SW 1271 (cell line): Measurements from ENCODE around the gene ARHGAP20.

ENCODE experiments used
- DNase-seq, 2 experiments: peaks; one replicate each; lab custom pipeline; 2025; lab: John Stamatoyannopoulos, UW

Gene ARHGAP20

DNA sequence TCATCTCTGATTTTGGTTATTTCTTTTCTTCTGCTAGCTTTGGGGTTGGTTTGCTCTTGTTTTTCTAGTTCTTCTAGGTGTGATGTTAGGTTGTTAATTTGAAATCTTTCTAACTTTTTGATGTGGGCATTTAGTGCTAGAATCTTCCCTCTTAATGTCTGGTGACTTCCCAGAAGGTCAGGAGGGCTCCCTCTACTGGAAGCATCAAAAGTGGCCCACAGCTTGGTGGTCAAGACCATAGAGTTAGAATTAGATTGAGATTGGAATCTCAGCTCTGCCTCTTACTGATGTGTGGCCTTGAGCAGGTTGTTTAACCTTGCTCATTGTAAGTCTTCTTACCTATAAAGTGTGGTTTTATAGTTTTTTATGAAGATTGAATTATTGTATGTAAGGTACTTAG, 183.2 kb downstream of the ARHGAP20 start:
- peak in 1 of 2 experiments; percentile 41 for DNase-seq

DNA sequence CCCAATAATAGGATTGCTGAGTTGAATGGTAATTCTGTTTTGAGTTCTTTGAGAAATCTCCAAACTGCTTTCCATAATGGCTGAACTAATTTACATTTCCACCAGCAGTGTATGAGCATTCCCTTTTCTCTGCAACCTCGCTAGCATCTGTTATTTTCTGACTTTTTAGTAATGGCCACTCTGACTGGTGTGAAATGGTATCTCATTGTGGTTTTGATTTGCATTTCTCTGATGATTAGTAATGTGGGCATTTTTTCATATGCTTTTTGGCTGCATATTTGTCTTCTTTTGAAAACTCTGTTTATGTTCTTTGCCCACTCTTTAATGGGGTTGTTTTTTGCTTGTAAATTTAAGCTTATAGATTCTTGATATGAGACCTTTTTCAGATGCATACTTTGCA, 185.1 kb downstream of the ARHGAP20 start:
- DNase-seq = no peak
